Measurements from ENCODE around the gene RDM1. TPM values are rescaled to one million over a fixed set of nuclear protein-coding genes. Genes with fewer than 3 reads are reported as not detected.

Gene RDM1
- polyA plus RNA-seq, 3 donors: not detected

DNA sequence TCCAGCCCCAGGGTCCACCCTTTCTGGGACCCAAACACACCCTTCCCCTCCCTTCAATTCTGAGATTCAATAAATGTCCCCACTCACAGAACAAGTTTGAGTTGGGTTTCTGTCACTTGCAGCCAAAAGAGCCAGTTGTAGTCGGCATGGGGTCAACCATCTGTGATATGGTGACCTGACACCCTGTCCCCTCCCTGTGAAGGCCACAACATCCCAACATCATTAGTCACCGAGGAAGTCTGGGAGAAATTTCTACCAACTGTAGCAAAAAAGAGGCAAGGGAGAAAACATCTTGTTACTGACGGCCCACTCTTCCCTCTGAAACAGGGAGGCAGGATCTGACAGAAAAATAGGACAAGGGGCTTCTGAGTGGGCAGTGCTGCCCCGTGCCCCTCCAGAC is 13.6 kb upstream of the RDM1 start:
- no peak for TF ChIP-seq CTCF (IDR thresholded peaks at IDR 0.05)
- no peaks in the 10 kb centered on the region for H3K4me1 Mint-ChIP-seq
- no peaks in the 10 kb centered on the region for H3K9me3 Mint-ChIP-seq
- Histone ChIP-seq H3K27ac (ENCODE audit: low read depth in 1 of 2, low read length in 2 of 2) (no peak overlapping the region), H2AFZ (ENCODE audit: insufficient read depth, low read depth, low read length, poor library complexity, severe bottlenecking) (no peak overlapping the region), H3K9me3 (replicated peaks in 1 of 2; ENCODE audit: control insufficient read depth in 1 of 2, insufficient read depth in 1 of 2, low read length in 2 of 2) (no peaks in the 10 kb centered on the region), H3K4me2 (replicated peaks; ENCODE audit: extremely low read depth, low read length, poor library complexity, severe bottlenecking) (no peak overlapping the region), H3K4me3 (replicated peaks in 1 of 3; ENCODE audit: low read depth in 2 of 3, low read length in 3 of 3) (no peak overlapping the region), H3K36me3 (replicated peaks in 1 of 2; ENCODE audit: control insufficient read depth in 1 of 2, insufficient read depth in 2 of 2, low read length in 2 of 2) (no peaks in the 10 kb centered on the region), H3K4me1 (ENCODE audit: control insufficient read depth in 1 of 2, insufficient read depth in 2 of 2, low read length in 2 of 2) (no peaks in the 10 kb centered on the region), H3K9ac (ENCODE audit: insufficient read depth, low read length, poor library complexity, severe bottlenecking) (no peak overlapping the region), H3K27me3 (ENCODE audit: control insufficient read depth in 2 of 2, insufficient read depth in 2 of 2, low read length in 2 of 2) (no peaks in the 10 kb centered on the region), H4K20me1 (ENCODE audit: insufficient read depth, low read length) (no peaks in the 10 kb centered on the region), H3K79me2 (ENCODE audit: insufficient read depth, low read length) (no peaks in the 10 kb centered on the region)
- no peak overlapping the region for H3K27ac Mint-ChIP-seq
- no peaks in the 10 kb centered on the region for H3K36me3 Mint-ChIP-seq
- no peak overlapping the region for H3K4me3 Mint-ChIP-seq
- intact Hi-C loops (cut with micrococcal nuclease): no loop called here
- peaks cover 1 to 5% (median 1%) of the 10 kb centered on the region in 3 donors for H3K27me3 Mint-ChIP-seq (ENCODE audit: low read depth in 3 of 3)
- no peak for DNase-seq
- WGBS (ENCODE audit: insufficient coverage): 65% methylated on average over 2 of the region's 4 CpGs

- no peak within 1 kb of the TSS for H3K4me3 Mint-ChIP-seq
- H3K36me3 ChIP-seq (replicated peaks in 1 of 2; ENCODE audit: control insufficient read depth in 1 of 2, insufficient read depth in 2 of 2, low read length in 2 of 2): no peaks in the 10 kb centered on the region
These were observed 13.0 kb upstream of the RDM1 start, which contains the start of gene LYZL6 for GRCh38 chr17:35943537-35943936. TSS of gene LYZL6 (minus strand) at chr17:35943713. CDS start at chr17:35939356, 4,357 bp downstream.

More at GRCh38 chr17:35943537-35943936, 13.0 kb upstream of the RDM1 start, which contains the start of gene LYZL6:
- H3K9me3 Mint-ChIP-seq: no peaks in the 10 kb centered on the region
- Histone ChIP-seq H3K27ac (ENCODE audit: low read depth in 1 of 2, low read length in 2 of 2) (no peak within 1 kb of the TSS), H2AFZ (ENCODE audit: insufficient read depth, low read depth, low read length, poor library complexity, severe bottlenecking) (no peak within 1 kb of the TSS), H3K9me3 (replicated peaks in 1 of 2; ENCODE audit: control insufficient read depth in 1 of 2, insufficient read depth in 1 of 2, low read length in 2 of 2) (no peaks in the 10 kb centered on the region), H4K20me1 (ENCODE audit: insufficient read depth, low read length) (no peaks in the 10 kb centered on the region), H3K9ac (ENCODE audit: insufficient read depth, low read length, poor library complexity, severe bottlenecking) (no peak within 1 kb of the TSS), H3K4me3 (replicated peaks in 1 of 3; ENCODE audit: low read depth in 2 of 3, low read length in 3 of 3) (no peak within 1 kb of the TSS), H3K27me3 (ENCODE audit: control insufficient read depth in 2 of 2, insufficient read depth in 2 of 2, low read length in 2 of 2) (no peaks in the 10 kb centered on the region), H3K4me2 (replicated peaks; ENCODE audit: extremely low read depth, low read length, poor library complexity, severe bottlenecking) (no peak within 1 kb of the TSS), H3K4me1 (ENCODE audit: control insufficient read depth in 1 of 2, insufficient read depth in 2 of 2, low read length in 2 of 2) (no peaks in the 10 kb centered on the region), H3K79me2 (ENCODE audit: insufficient read depth, low read length) (no peaks in the 10 kb centered on the region)
- WGBS (ENCODE audit: insufficient coverage): no CpG with 5 or more reads among the region's 2 CpGs
- intact Hi-C loops (cut with micrococcal nuclease): no loop called here
- H3K27ac Mint-ChIP-seq: no peak within 1 kb of the TSS
- H3K36me3 Mint-ChIP-seq: no peaks in the 10 kb centered on the region
- no peak for DNase-seq
- no peaks in the 10 kb centered on the region for H3K4me1 Mint-ChIP-seq
- peaks cover 1 to 5% (median 1%) of the 10 kb centered on the region in 3 donors for H3K27me3 Mint-ChIP-seq (ENCODE audit: low read depth in 3 of 3)
- no peak for TF ChIP-seq CTCF (IDR thresholded peaks at IDR 0.05)

Data from CD14-positive monocyte (primary cell).